MM.1S (cell line): ENCODE data around the gene CLEC1A.

ENCODE experiments used
- EZH2 ChIP-seq: fragments of 300-600 bp; sonication (generic); optimal IDR thresholded peaks from 2 replicates; pipeline ENCODE3; 2017; ENCODE audit warnings: low read depth, mild to moderate bottlenecking, antibody characterized with exemption, low read length, mixed read lengths
- EZH2phosphoT487 ChIP-seq: fragments of 300-600 bp; sonication (generic); IDR thresholded peaks from 2 replicates; pipeline ENCODE4 v1.6.1; 2018; ENCODE audit warnings: antibody characterized with exemption, low read length
- TF ChIP-seq, protein P1 (sequence below): fragments of 300-600 bp; sonication (generic); IDR thresholded peaks from 2 replicates; pipeline ENCODE4 v1.5.1; 2016; ENCODE audit warnings: antibody characterized with exemption, low read length, mixed read lengths

DNA sequence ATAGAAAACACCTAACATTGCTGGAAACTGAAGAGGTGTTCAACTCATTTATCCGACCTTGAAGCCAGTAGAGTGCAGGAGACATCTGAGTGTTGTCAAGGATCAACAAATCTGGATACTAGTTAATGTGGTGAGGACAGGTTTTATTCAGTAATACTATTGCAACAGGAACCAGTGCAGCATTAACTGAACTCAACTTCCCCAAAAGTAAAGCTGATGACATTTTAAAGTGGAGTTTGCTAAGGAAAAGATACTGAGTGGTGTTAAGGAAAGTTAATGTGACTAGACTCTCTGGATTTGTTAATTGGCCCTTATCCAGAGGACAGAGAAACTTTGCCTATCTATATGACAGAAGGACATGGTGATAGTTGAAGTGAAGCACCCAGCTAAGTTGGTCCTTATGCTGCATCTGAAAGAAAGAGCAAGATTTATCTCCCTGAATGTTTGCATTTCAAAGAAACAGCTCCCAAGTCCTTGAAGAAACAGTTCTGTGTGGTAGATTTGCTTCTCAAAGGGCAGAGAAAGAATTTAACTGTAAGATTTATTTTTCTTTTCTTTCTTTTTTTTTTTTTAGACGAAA lies 32.4 kb upstream of the CLEC1A start:
- TF ChIP-seq EZH2 (no peak), EZH2phosphoT487 (no peak)
- TF ChIP-seq, protein P1, sequence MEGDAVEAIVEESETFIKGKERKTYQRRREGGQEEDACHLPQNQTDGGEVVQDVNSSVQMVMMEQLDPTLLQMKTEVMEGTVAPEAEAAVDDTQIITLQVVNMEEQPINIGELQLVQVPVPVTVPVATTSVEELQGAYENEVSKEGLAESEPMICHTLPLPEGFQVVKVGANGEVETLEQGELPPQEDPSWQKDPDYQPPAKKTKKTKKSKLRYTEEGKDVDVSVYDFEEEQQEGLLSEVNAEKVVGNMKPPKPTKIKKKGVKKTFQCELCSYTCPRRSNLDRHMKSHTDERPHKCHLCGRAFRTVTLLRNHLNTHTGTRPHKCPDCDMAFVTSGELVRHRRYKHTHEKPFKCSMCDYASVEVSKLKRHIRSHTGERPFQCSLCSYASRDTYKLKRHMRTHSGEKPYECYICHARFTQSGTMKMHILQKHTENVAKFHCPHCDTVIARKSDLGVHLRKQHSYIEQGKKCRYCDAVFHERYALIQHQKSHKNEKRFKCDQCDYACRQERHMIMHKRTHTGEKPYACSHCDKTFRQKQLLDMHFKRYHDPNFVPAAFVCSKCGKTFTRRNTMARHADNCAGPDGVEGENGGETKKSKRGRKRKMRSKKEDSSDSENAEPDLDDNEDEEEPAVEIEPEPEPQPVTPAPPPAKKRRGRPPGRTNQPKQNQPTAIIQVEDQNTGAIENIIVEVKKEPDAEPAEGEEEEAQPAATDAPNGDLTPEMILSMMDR = no peak
